BLaER1 (cell line): ENCODE measurements around the gene CCDC197.

Source experiments
- H3K27ac ChIP-seq: shearing (Covaris generic); formaldehyde crosslinking; 2 replicates; pipeline ENCODE4 v1.8.1; 2022
- H3K27me3 ChIP-seq: shearing (Covaris generic); formaldehyde crosslinking; 2 replicates; pipeline ENCODE4 v1.8.1; 2022
- H3K36me3 ChIP-seq: shearing (Covaris generic); formaldehyde crosslinking; 2 replicates; pipeline ENCODE4 v1.8.1; 2022
- H3K4me1 ChIP-seq: shearing (Covaris generic); formaldehyde crosslinking; 2 replicates; pipeline ENCODE4 v1.8.1; 2022
- H3K4me2 ChIP-seq: shearing (Covaris generic); formaldehyde crosslinking; 2 replicates; pipeline ENCODE4 v1.8.1; 2022
- H3K4me3 ChIP-seq: shearing (Covaris generic); formaldehyde crosslinking; 2 replicates; pipeline ENCODE4 v1.8.1; 2022
- H3K9ac ChIP-seq: shearing (Covaris generic); formaldehyde crosslinking; 2 replicates; pipeline ENCODE4 v1.8.1; 2022
- H3K9me3 ChIP-seq: shearing (Covaris generic); formaldehyde crosslinking; 2 replicates; pipeline ENCODE4 v1.8.1; 2022
- H4K20me1 ChIP-seq: shearing (Covaris generic); formaldehyde crosslinking; 2 replicates; pipeline ENCODE4 v1.8.1; 2022
- Cebpa-rat ChIP-seq: shearing (Covaris generic); IDR thresholded peaks from 2 replicates; pipeline ENCODE4 v1.8.1; 2022

CCDC197 gene

GRCh38 chr14:94044476-94045091, 47.5 kb downstream of the CCDC197 start:
- Histone ChIP-seq H3K4me3 (no peak overlapping the region), H3K4me2 (no peak overlapping the region), H3K27me3 (no peaks in the 10 kb centered on the region), H4K20me1 (peaks cover 58% of the 10 kb centered on the region), H3K9ac (no peak overlapping the region), H3K27ac (no peak overlapping the region), H3K36me3 (peaks cover 67% of the 10 kb centered on the region), H3K9me3 (no peaks in the 10 kb centered on the region), H3K4me1 (no peaks in the 10 kb centered on the region)
- no peak for TF ChIP-seq Cebpa-rat

- H3K36me3 ChIP-seq = peaks cover 72% of the 10 kb centered on the region
- H3K4me2 ChIP-seq = no peak overlapping the region
- TF ChIP-seq Cebpa-rat = no peak
These were observed 48.0 kb downstream of the CCDC197 start for GRCh38 chr14:94045101-94045500.

GRCh38 chr14:94045563-94046345, 48.7 kb downstream of the CCDC197 start:
- Histone ChIP-seq H3K27me3 (no peaks in the 10 kb centered on the region), H3K36me3 (peaks cover 79% of the 10 kb centered on the region), H3K9me3 (no peaks in the 10 kb centered on the region), H4K20me1 (peaks cover 69% of the 10 kb centered on the region), H3K4me3 (no peak overlapping the region), H3K27ac (no peak overlapping the region), H3K4me2 (no peak overlapping the region), H3K4me1 (no peaks in the 10 kb centered on the region), H3K9ac (no peak overlapping the region)
- TF ChIP-seq Cebpa-rat = no peak

More at GRCh38 chr14:94045101-94045500, 48.0 kb downstream of the CCDC197 start:
- H4K20me1 ChIP-seq = peaks cover 62% of the 10 kb centered on the region
- no peaks in the 10 kb centered on the region for H3K27me3 ChIP-seq
- no peak overlapping the region for H3K27ac ChIP-seq
- H3K4me3 ChIP-seq = no peak overlapping the region
- no peaks in the 10 kb centered on the region for H3K4me1 ChIP-seq
- H3K9ac ChIP-seq = no peak overlapping the region
- no peaks in the 10 kb centered on the region for H3K9me3 ChIP-seq

DNA sequence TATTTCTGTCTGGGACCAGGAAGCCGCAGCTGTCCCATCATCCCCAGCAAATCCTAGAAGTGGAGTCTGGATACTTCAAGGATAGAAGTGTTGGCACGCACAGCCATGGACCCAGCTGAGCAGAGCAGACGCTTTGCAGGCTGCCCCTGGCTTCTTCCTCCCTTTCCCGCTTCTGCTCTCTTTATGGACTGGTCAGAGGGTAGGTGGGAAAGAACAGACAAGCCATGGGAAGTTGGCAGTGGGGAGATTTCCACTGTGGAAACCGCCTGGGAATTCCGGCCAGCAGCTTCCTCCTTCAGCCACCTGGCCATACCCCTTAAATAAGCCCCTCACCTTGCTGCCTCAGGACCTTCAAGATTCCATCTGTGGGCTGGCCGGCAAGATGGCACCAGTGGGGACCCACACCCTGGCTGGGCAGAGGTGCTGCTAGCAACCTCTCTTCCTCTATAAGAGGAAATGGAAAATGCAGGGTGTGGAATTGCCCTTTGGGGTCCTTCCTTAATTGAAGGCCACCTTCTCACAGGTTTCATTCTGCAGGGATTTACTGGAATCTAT, 49.7 kb downstream of the CCDC197 start:
- no peaks in the 10 kb centered on the region for H3K27me3 ChIP-seq
- H3K4me3 ChIP-seq = no peak overlapping the region
- H3K9ac ChIP-seq = no peak overlapping the region
- no peaks in the 10 kb centered on the region for H3K9me3 ChIP-seq
- no peak overlapping the region for H3K27ac ChIP-seq
- TF ChIP-seq Cebpa-rat = no peak
- H3K36me3 ChIP-seq = peaks cover 89% of the 10 kb centered on the region
- H4K20me1 ChIP-seq = peaks cover 78% of the 10 kb centered on the region
- no peaks in the 10 kb centered on the region for H3K4me1 ChIP-seq
- no peak overlapping the region for H3K4me2 ChIP-seq

- Histone ChIP-seq H3K9ac (no peak overlapping the region), H4K20me1 (peaks cover 86% of the 10 kb centered on the region)
These were observed 50.5 kb downstream of the CCDC197 start for GRCh38 chr14:94047581-94047980.

DNA sequence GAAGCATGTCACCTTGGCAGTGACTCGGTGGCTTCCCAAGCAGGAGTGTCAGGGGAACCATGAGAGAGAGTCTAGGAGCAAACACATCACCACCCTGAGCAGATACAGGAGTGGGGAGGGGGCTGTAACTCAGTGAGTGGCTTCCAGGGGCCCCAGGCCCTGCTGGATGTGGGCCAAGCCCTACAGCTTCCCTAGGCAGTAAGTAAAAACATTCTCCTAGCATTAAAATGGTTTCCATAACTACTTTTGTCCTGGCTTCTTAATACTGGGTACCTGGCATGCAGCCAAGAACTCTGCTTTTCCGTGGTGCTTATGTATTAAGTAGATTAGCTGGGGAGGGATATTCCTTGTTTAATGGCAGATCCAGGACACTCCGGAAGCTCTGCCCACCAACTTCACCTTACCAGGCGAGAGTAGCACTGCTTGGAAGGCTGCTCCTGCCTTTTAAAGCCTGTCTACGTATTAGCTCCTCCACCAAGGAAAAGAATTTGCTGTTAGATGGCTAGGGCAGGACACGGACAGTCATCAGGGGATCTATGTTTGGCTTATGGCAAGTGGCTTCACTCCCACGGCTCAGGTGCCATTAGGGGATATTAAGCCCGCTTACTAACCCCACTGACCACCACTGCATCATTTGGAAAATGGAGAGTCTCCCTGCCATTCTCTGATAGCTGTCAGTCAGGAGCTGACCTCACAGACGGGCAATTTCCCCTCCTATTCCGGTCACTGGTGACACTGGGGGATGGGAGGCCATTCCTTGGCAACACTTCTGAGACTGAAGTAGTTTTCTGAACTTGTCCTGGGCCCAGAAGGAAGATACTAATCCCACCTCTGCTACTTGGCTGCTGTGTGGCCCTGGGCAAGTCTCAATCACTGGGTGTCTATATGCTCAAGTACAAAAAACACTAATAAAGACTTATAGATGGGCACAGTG, 51.9 kb downstream of the CCDC197 start:
- Histone ChIP-seq H3K27me3 (no peaks in the 10 kb centered on the region), H4K20me1 (peaks cover 96% of the 10 kb centered on the region), H3K4me2 (no peak overlapping the region), H3K9me3 (no peaks in the 10 kb centered on the region), H3K9ac (no peak overlapping the region), H3K27ac (no peak overlapping the region), H3K36me3 (peaks cover 100% of the 10 kb centered on the region), H3K4me1 (no peaks in the 10 kb centered on the region), H3K4me3 (no peak overlapping the region)
- no peak for TF ChIP-seq Cebpa-rat

More at GRCh38 chr14:94047581-94047980, 50.5 kb downstream of the CCDC197 start:
- Histone ChIP-seq H3K4me3 (no peak overlapping the region), H3K36me3 (peaks cover 97% of the 10 kb centered on the region), H3K27ac (no peak overlapping the region), H3K4me1 (no peaks in the 10 kb centered on the region), H3K4me2 (no peak overlapping the region), H3K9me3 (no peaks in the 10 kb centered on the region), H3K27me3 (no peaks in the 10 kb centered on the region)
- TF ChIP-seq Cebpa-rat = no peak

DNA sequence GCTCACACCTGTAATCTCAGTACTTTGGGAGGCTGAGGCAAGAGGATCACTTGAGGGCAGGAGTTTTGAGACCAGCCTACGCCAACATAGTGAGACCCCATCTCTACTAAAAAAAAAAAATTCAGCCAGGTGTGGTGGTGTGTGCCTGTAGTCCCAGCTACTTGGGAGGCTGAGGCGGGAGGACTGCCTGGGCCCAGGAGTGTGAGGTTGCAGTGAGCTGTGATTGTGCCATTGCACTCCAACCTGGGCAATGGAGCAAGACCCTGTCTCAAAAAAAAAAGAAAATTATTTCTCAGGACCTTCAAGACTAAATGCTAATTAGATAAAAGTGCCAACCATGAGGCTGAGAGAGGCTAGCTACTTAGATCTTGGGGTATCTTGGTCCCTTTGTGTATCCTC, 52.5 kb downstream of the CCDC197 start:
- Histone ChIP-seq H3K27ac (no peak overlapping the region), H3K4me1 (no peaks in the 10 kb centered on the region), H4K20me1 (peaks cover 96% of the 10 kb centered on the region), H3K36me3 (peaks cover 100% of the 10 kb centered on the region), H3K27me3 (no peaks in the 10 kb centered on the region), H3K4me2 (no peak overlapping the region), H3K9ac (no peak overlapping the region), H3K9me3 (no peaks in the 10 kb centered on the region), H3K4me3 (no peak overlapping the region)
- TF ChIP-seq Cebpa-rat = no peak

DNA sequence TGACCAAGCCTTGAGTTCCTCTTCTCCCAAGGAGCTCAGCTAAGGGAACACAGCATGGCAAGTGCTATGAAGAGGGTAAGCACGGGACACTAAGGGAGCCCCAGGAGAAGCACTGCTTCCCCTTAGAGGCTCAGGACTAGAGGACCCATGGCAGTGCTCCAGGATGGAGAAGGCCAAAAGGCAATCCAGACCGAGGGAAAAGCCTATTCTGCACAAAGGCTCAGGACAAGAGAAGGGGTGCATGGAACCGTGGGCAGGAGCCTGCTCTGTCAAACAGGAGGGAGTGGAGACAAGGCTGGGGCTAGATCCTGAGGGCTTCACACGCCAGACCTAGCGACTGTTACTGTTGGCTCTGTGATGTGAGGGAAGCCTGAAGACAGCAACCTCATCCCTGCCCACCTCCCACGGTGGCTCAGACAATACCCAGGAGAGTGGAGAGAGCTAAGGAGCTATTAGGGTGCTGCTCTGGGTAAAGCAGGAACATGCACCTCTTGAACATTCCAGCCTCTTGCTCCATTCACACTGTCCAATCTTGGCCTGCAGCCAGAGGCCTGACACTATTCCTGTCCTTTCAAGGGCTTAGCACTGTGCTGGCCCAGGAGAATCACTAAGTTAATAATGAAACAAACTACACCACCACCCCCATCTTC, 53.3 kb downstream of the CCDC197 start:
- no peak overlapping the region for H3K27ac ChIP-seq
- H3K36me3 ChIP-seq = peaks cover 100% of the 10 kb centered on the region

DNA sequence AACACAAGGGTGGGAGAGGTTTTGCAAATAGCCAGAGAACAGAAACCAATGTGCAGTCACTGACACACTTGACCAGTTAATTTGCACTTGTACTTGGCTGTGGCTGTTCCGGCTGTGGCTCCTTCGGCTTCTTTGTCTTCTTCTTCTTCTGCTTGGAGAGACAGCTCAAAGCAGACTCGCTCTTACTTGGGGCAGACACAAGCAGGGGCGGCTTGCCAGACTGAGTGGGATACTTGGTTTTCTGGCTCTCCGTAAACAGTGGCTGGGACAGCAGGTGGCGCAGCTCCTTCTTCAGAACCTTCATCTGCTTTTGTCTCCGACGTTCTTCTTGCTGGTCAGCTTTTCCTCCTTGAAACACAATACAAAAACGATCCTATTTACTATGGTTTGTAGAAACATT, 54.0 kb downstream of the CCDC197 start:
- Histone ChIP-seq H3K36me3 (peaks cover 100% of the 10 kb centered on the region), H3K9ac (no peak overlapping the region), H3K4me3 (no peak overlapping the region), H3K27me3 (no peaks in the 10 kb centered on the region), H3K9me3 (no peaks in the 10 kb centered on the region), H4K20me1 (peaks cover 96% of the 10 kb centered on the region), H3K4me1 (0 out of 2 replicates have a peak, but pooled peaks cover under 1% of the 10 kb centered on the region), H3K4me2 (no peak overlapping the region), H3K27ac (no peak overlapping the region)
- no peak for TF ChIP-seq Cebpa-rat

More for the DNA sequence above, 53.3 kb downstream of the CCDC197 start:
- Histone ChIP-seq H3K27me3 (no peaks in the 10 kb centered on the region), H3K9me3 (no peaks in the 10 kb centered on the region), H4K20me1 (peaks cover 96% of the 10 kb centered on the region), H3K4me1 (no peaks in the 10 kb centered on the region), H3K4me2 (no peak overlapping the region), H3K4me3 (no peak overlapping the region), H3K9ac (no peak overlapping the region)
- TF ChIP-seq Cebpa-rat = no peak
